ENCODE results near the gene TUB.
A peak's percentile ranks its signal among the peaks of the same experiment; 100 is the strongest.

Gene TUB

DNA sequence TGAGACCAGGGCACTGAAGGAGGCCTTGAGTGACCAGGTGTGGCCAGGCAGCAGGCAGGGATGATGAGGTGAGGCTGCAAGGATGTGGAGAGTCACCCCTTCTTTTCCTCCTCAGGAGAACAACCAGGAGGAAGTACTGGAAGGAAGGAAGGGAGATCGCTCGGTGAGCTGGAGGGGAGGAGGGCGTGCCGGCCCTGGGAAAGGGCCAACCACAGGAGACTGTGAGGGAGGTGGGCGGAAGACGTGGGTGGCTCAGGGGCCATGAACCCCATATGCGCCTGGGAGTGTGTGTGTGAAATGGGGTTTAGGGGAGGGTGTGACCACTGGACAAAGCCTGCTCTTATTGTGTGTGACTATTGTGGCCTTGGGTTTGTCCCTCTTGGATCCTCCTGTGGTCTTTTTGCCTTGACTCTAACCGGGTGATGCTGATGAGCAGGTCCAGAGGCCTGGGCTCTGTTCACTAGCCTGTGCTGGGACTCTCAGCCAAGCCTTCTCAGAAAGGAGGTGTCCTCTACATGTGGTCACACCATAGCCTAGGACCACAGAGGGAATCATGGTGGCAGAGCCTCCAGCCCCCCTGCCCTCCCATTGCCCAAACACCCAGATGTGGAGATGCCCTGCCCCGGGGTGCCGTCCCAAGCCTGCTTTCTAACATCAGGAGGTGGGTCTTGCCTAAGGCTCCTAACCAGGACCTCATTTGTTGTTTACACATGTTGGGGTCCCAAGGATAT is 41.3 kb upstream of the TUB start:
- H3K4me3 ChIP-seq (ENCODE audit: low read depth, low read length) = no peak overlapping the region
- TF ChIP-seq, protein P1, sequence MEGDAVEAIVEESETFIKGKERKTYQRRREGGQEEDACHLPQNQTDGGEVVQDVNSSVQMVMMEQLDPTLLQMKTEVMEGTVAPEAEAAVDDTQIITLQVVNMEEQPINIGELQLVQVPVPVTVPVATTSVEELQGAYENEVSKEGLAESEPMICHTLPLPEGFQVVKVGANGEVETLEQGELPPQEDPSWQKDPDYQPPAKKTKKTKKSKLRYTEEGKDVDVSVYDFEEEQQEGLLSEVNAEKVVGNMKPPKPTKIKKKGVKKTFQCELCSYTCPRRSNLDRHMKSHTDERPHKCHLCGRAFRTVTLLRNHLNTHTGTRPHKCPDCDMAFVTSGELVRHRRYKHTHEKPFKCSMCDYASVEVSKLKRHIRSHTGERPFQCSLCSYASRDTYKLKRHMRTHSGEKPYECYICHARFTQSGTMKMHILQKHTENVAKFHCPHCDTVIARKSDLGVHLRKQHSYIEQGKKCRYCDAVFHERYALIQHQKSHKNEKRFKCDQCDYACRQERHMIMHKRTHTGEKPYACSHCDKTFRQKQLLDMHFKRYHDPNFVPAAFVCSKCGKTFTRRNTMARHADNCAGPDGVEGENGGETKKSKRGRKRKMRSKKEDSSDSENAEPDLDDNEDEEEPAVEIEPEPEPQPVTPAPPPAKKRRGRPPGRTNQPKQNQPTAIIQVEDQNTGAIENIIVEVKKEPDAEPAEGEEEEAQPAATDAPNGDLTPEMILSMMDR (conservative IDR thresholded peaks at IDR 0.05; ENCODE audit: low read depth, low read length) = no peak
- DNase-seq (ENCODE audit: low read depth) = no peak

GRCh38 chr11:8040261-8040920 is 40.6 kb upstream of the TUB start:
- TF ChIP-seq, protein P1 (conservative IDR thresholded peaks at IDR 0.05; ENCODE audit: low read depth, low read length) = no peak
- DNase-seq (ENCODE audit: low read depth) = peak; percentile 6

GRCh38 chr11:8040921-8041285 is 40.1 kb upstream of the TUB start:
- H3K4me3 ChIP-seq (ENCODE audit: low read depth, low read length) = no peak overlapping the region
- TF ChIP-seq, protein P1 (conservative IDR thresholded peaks at IDR 0.05; ENCODE audit: low read depth, low read length) = no peak
- DNase-seq (ENCODE audit: low read depth) = no peak

More at GRCh38 chr11:8040261-8040920, 40.6 kb upstream of the TUB start:
- H3K4me3 ChIP-seq (ENCODE audit: low read depth, low read length) = no peak overlapping the region

- H3K4me3 ChIP-seq (ENCODE audit: low read depth, low read length) = no peak overlapping the region
- TF ChIP-seq, protein P1 (conservative IDR thresholded peaks at IDR 0.05; ENCODE audit: low read depth, low read length) = no peak
- DNase-seq (ENCODE audit: low read depth) = no peak
These were observed 39.4 kb upstream of the TUB start for GRCh38 chr11:8041576-8041975.

GRCh38 chr11:8043756-8044155 is 37.3 kb upstream of the TUB start:
- TF ChIP-seq, protein P1 (conservative IDR thresholded peaks at IDR 0.05; ENCODE audit: low read depth, low read length) = no peak
- no peak overlapping the region for H3K4me3 ChIP-seq (ENCODE audit: low read depth, low read length)
- DNase-seq (ENCODE audit: low read depth) = no peak

DNA sequence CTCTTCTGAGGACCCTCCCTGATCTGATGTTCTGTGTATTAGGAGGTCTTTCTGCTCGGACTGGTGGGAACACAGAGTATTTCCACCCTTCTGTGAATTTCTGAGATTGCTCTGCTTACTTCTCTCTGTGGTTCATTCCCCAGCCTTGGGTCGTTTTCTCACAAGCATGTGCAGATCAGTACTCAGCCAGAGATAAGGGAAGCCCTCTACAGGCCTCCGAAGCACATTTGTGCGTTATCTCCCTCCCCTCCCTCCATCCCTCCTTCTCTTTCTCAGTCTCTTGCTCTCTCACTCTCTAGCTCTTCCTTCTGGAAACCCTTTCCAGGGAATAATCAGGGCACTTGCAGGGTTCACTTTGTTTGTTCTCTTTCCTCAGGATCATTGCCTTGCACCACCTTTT is 35.2 kb upstream of the TUB start:
- TF ChIP-seq, protein P1 (conservative IDR thresholded peaks at IDR 0.05; ENCODE audit: low read depth, low read length) = no peak
- no peak for DNase-seq (ENCODE audit: low read depth)
- no peak overlapping the region for H3K4me3 ChIP-seq (ENCODE audit: low read depth, low read length)

GRCh38 chr11:8047382-8047781 is 33.6 kb upstream of the TUB start:
- TF ChIP-seq, protein P1 (conservative IDR thresholded peaks at IDR 0.05; ENCODE audit: low read depth, low read length) = no peak

More at GRCh38 chr11:8047382-8047781, 33.6 kb upstream of the TUB start:
- H3K4me3 ChIP-seq (ENCODE audit: low read depth, low read length) = no peak overlapping the region
- no peak for DNase-seq (ENCODE audit: low read depth)

Measured in choroid plexus epithelial cell (primary cell).